Right hindlimb (tissue), 1 donor: ENCODE results near the gene EIF4G3.
"Not testable (repeated sequence)": the region's sequence is repeated elsewhere in the genome, so short reads cannot be mapped to it uniquely, and the experiment has no call there.

Source experiments
- DNase-seq: peaks from one replicate; pipeline ENCODE4 v3.0.0-alpha.2; 2018

EIF4G3 gene

GRCh38 chr1:21176586-21177555, at the start of gene EIF4G3:
Gene EIF4G3 (minus strand): TSS chr1:21176897. CDS start chr1:21002742, 174,155 bp downstream.
- peak; percentile 100 for DNase-seq

GRCh38 chr1:21225065-21225464, 48.4 kb upstream of the EIF4G3 start:
- DNase-seq: no peak

- DNase-seq: no peak
Measured at GRCh38 chr1:21220815-21221214, 44.1 kb upstream of the EIF4G3 start.

- DNase-seq: no peak
Measured at GRCh38 chr1:21219674-21220073, 43.0 kb upstream of the EIF4G3 start.

- no peak for DNase-seq
Measured at GRCh38 chr1:21217812-21218596, 41.3 kb upstream of the EIF4G3 start.

- DNase-seq: no peak
Measured at GRCh38 chr1:21216835-21217811, 40.4 kb upstream of the EIF4G3 start.

- no peak for DNase-seq
Measured at GRCh38 chr1:21212126-21212525, 35.4 kb upstream of the EIF4G3 start.

GRCh38 chr1:21208137-21208700, 31.5 kb upstream of the EIF4G3 start:
- not testable (repeated sequence) for DNase-seq

- no peak for DNase-seq
Measured at GRCh38 chr1:21206117-21206516, 29.4 kb upstream of the EIF4G3 start.

GRCh38 chr1:21205416-21205815, 28.7 kb upstream of the EIF4G3 start:
- no peak for DNase-seq

- no peak for DNase-seq
Measured at GRCh38 chr1:21201650-21202049, 25.0 kb upstream of the EIF4G3 start.

- DNase-seq: not testable (repeated sequence)
Measured at GRCh38 chr1:21201238-21201637, 24.5 kb upstream of the EIF4G3 start.

GRCh38 chr1:21200767-21201166, 24.1 kb upstream of the EIF4G3 start:
- no peak for DNase-seq

- DNase-seq: no peak
Measured at GRCh38 chr1:21198929-21199328, 22.2 kb upstream of the EIF4G3 start.

GRCh38 chr1:21192871-21193270, 16.2 kb upstream of the EIF4G3 start:
- no peak for DNase-seq

- no peak for DNase-seq
Measured at GRCh38 chr1:21192284-21192683, 15.6 kb upstream of the EIF4G3 start.

- DNase-seq: not testable (repeated sequence)
Measured at GRCh38 chr1:21190771-21191170, 14.1 kb upstream of the EIF4G3 start.

GRCh38 chr1:21189906-21190500, 13.3 kb upstream of the EIF4G3 start:
- DNase-seq: no peak

GRCh38 chr1:21189421-21189820, 12.7 kb upstream of the EIF4G3 start:
- DNase-seq: no peak

- no peak for DNase-seq
Measured at GRCh38 chr1:21188235-21188634, 11.5 kb upstream of the EIF4G3 start.

- DNase-seq: no peak
Measured at GRCh38 chr1:21185221-21185731, 8.6 kb upstream of the EIF4G3 start.
